ENCODE results near the gene CUL7.

CUL7 gene

DNA sequence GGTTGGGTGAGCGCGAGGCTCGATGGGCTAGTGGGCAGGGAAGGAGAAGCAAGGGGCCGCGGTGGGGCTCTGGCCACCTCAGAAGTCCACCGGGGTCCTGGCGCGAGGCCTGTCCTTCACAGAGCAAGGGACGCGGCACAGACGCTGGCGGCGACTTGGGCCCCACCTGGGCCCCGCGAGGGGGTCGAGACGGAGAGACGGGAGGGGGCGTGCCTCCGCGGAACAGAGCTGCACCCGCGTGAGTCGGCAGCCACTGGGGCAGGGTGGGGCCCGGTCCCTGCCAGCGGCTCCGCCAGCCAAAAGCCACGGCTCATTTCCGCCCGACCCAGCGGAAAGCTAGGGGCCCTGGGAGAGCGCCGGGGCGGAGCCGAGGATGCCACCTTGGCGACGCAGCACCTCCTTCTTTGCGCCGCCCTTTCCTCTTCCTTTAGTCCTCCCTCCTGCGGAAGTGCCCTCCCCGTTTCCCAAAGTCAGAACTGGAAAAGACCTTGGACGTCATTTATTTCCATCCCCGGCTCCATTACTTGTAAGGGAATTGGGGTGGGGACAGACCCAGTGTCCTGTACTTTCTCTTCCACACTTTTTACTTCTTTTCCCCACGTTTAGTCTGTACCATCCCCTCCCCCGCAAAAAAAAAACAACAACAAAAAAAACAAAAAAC lies at the start of gene CUL7:
Gene CUL7 (minus strand): TSS at position 307 of the 661 bp plus-strand sequence. CDS start 1,063 bp downstream, outside the sequence.
- Mint-ChIP-seq H3K27me3 (no peaks in the 10 kb centered on the region), H3K4me3 (peak within 1 kb of the TSS; percentile 93), H3K9me3 (no peaks in the 10 kb centered on the region), H3K4me1 (peaks cover 47% of the 10 kb centered on the region), H3K27ac (ENCODE audit: low read depth) (peak within 1 kb of the TSS; percentile 91), H3K36me3 (ENCODE audit: insufficient read depth) (peaks cover 37% of the 10 kb centered on the region)
- DNase-seq (ENCODE audit: low spot score in 2 of 2) (peak; percentile 72 to 76), ATAC-seq (replicated peaks; ENCODE audit: extremely low read depth, poor library complexity, severe bottlenecking) (peak; percentile 100)

GRCh38 chr6:43101497-43101896 lies 47.8 kb upstream of the CUL7 start:
- no peaks in the 10 kb centered on the region for H3K9me3 Mint-ChIP-seq

GRCh38 chr6:43097502-43097901 lies 43.9 kb upstream of the CUL7 start:
- Mint-ChIP-seq H3K27me3 (no peaks in the 10 kb centered on the region), H3K4me3 (no peak overlapping the region), H3K27ac (ENCODE audit: low read depth) (no peak overlapping the region), H3K9me3 (no peaks in the 10 kb centered on the region), H3K4me1 (peaks cover 11% of the 10 kb centered on the region), H3K36me3 (ENCODE audit: insufficient read depth) (no peaks in the 10 kb centered on the region)
- ATAC-seq (replicated peaks; ENCODE audit: extremely low read depth, poor library complexity, severe bottlenecking) (no peak), DNase-seq (ENCODE audit: low spot score in 2 of 2) (no peak)

More at GRCh38 chr6:43101497-43101896, 47.8 kb upstream of the CUL7 start:
- H3K27ac Mint-ChIP-seq (ENCODE audit: low read depth): peak overlapping the region; percentile 29
- no peaks in the 10 kb centered on the region for H3K4me1 Mint-ChIP-seq
- H3K4me3 Mint-ChIP-seq: no peak overlapping the region
- H3K27me3 Mint-ChIP-seq: no peaks in the 10 kb centered on the region
- no peaks in the 10 kb centered on the region for H3K36me3 Mint-ChIP-seq (ENCODE audit: insufficient read depth)
- no peak for DNase-seq (ENCODE audit: low spot score in 2 of 2)
- no peak for ATAC-seq (replicated peaks; ENCODE audit: extremely low read depth, poor library complexity, severe bottlenecking)

GRCh38 chr6:43097098-43097489 lies 43.4 kb upstream of the CUL7 start:
- no peaks in the 10 kb centered on the region for H3K36me3 Mint-ChIP-seq (ENCODE audit: insufficient read depth)
- H3K27me3 Mint-ChIP-seq: no peaks in the 10 kb centered on the region
- ATAC-seq (replicated peaks; ENCODE audit: extremely low read depth, poor library complexity, severe bottlenecking) (no peak), DNase-seq (ENCODE audit: low spot score in 2 of 2) (no peak)
- H3K9me3 Mint-ChIP-seq: no peaks in the 10 kb centered on the region
- H3K4me1 Mint-ChIP-seq: peaks cover 11% of the 10 kb centered on the region
- no peak overlapping the region for H3K27ac Mint-ChIP-seq (ENCODE audit: low read depth)
- H3K4me3 Mint-ChIP-seq: no peak overlapping the region

- no peak for ATAC-seq (replicated peaks; ENCODE audit: extremely low read depth, poor library complexity, severe bottlenecking)
- peaks cover 11% of the 10 kb centered on the region for H3K4me1 Mint-ChIP-seq
- no peaks in the 10 kb centered on the region for H3K27me3 Mint-ChIP-seq
- no peaks in the 10 kb centered on the region for H3K9me3 Mint-ChIP-seq
- H3K36me3 Mint-ChIP-seq (ENCODE audit: insufficient read depth): no peaks in the 10 kb centered on the region
- no peak for DNase-seq (ENCODE audit: low spot score in 2 of 2)
- H3K4me3 Mint-ChIP-seq: no peak overlapping the region
- H3K27ac Mint-ChIP-seq (ENCODE audit: low read depth): no peak overlapping the region
These were observed 42.9 kb upstream of the CUL7 start for GRCh38 chr6:43096451-43097097.

DNA sequence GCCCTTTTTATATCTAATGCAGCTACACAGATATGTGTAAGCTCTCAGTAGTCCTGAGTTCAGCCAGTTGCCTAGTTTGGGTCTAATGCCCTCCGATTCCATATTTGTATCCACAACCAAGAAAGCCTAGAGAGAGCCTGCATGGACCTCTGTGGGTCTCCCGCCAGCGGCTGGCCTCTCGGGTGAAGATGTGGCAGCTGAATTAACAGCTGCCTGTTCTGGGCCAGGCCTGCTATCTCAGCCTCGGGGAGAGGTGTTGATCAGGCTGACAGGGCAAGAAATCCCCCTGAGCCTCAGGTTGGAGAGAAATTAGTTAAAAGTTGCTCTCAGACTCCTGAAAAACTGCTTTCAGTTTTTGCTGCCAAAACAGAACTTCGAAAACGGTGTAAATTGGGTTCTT lies 42.3 kb upstream of the CUL7 start:
- H3K9me3 Mint-ChIP-seq: no peaks in the 10 kb centered on the region

GRCh38 chr6:43093436-43094289 lies 40.0 kb upstream of the CUL7 start:
- H3K36me3 Mint-ChIP-seq (ENCODE audit: insufficient read depth): no peaks in the 10 kb centered on the region
- no peaks in the 10 kb centered on the region for H3K9me3 Mint-ChIP-seq
- H3K4me1 Mint-ChIP-seq: peaks cover 11% of the 10 kb centered on the region
- no peak overlapping the region for H3K27ac Mint-ChIP-seq (ENCODE audit: low read depth)
- ATAC-seq (replicated peaks; ENCODE audit: extremely low read depth, poor library complexity, severe bottlenecking) (no peak), DNase-seq (ENCODE audit: low spot score in 2 of 2) (no peak)
- no peaks in the 10 kb centered on the region for H3K27me3 Mint-ChIP-seq
- H3K4me3 Mint-ChIP-seq: peak overlapping the region; percentile 16

More for the DNA sequence above, 42.3 kb upstream of the CUL7 start:
- DNase-seq (ENCODE audit: low spot score in 2 of 2): no peak
- H3K4me3 Mint-ChIP-seq: no peak overlapping the region
- peak overlapping the region; percentile 25 for H3K27ac Mint-ChIP-seq (ENCODE audit: low read depth)
- peaks cover 11% of the 10 kb centered on the region for H3K4me1 Mint-ChIP-seq
- H3K27me3 Mint-ChIP-seq: no peaks in the 10 kb centered on the region
- H3K36me3 Mint-ChIP-seq (ENCODE audit: insufficient read depth): no peaks in the 10 kb centered on the region
- ATAC-seq (replicated peaks; ENCODE audit: extremely low read depth, poor library complexity, severe bottlenecking): no peak

DNA sequence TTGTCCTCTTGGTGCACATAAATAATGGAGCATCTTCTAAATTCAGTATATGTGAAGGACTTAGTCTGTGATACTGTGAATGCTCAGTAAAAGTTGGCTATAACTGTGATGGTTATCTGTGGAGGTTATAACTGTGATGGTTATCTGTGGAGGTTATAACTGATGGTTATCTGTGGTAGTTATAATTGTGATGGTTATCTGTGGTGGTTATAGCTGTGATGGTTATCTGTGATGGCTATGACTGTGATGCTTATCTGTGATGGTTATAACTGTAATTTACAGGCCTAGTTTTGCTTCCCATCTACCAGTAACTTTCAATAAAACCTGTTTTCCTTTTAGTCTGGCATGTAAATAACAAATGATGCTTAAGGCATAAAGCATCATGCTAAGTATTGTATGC lies 39.0 kb upstream of the CUL7 start:
- Mint-ChIP-seq H3K36me3 (ENCODE audit: insufficient read depth) (no peaks in the 10 kb centered on the region), H3K27me3 (no peaks in the 10 kb centered on the region), H3K4me1 (peaks cover 11% of the 10 kb centered on the region), H3K4me3 (peak overlapping the region; percentile 16), H3K27ac (ENCODE audit: low read depth) (no peak overlapping the region), H3K9me3 (no peaks in the 10 kb centered on the region)
- DNase-seq (ENCODE audit: low spot score in 2 of 2) (no peak), ATAC-seq (replicated peaks; ENCODE audit: extremely low read depth, poor library complexity, severe bottlenecking) (no peak)

GRCh38 chr6:43091436-43091991 lies 37.9 kb upstream of the CUL7 start:
- ATAC-seq (replicated peaks; ENCODE audit: extremely low read depth, poor library complexity, severe bottlenecking) (no peak), DNase-seq (ENCODE audit: low spot score in 2 of 2) (no peak)
- Mint-ChIP-seq H3K27me3 (no peaks in the 10 kb centered on the region), H3K9me3 (no peaks in the 10 kb centered on the region), H3K4me1 (peaks cover 11% of the 10 kb centered on the region), H3K36me3 (ENCODE audit: insufficient read depth) (no peaks in the 10 kb centered on the region), H3K4me3 (no peak overlapping the region), H3K27ac (ENCODE audit: low read depth) (no peak overlapping the region)

DNA sequence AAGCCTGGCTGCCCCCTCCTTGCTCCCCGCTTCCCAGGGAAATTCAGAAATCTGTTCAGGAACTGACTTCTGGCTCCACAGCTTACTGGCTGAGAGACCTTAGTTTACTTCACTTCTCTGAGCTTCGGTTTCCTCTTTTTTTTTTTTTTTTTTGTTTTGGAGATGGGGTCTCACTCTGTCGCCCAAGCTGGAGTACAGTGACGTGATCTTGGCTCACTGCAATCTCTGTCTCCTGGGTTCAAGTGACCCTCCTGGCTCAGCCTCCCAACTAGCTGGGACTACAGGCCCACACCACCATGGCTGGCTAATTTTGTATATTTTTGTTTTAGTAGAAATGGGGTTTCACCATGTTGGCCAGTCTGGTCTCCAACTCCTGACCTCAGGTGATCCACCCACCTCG lies 37.4 kb upstream of the CUL7 start:
- H3K27me3 Mint-ChIP-seq: no peaks in the 10 kb centered on the region
- H3K4me1 Mint-ChIP-seq: peaks cover 11% of the 10 kb centered on the region
- no peak overlapping the region for H3K4me3 Mint-ChIP-seq
- no peaks in the 10 kb centered on the region for H3K36me3 Mint-ChIP-seq (ENCODE audit: insufficient read depth)
- no peak for ATAC-seq (replicated peaks; ENCODE audit: extremely low read depth, poor library complexity, severe bottlenecking)
- no peak overlapping the region for H3K27ac Mint-ChIP-seq (ENCODE audit: low read depth)
- H3K9me3 Mint-ChIP-seq: no peaks in the 10 kb centered on the region
- no peak for DNase-seq (ENCODE audit: low spot score in 2 of 2)

DNA sequence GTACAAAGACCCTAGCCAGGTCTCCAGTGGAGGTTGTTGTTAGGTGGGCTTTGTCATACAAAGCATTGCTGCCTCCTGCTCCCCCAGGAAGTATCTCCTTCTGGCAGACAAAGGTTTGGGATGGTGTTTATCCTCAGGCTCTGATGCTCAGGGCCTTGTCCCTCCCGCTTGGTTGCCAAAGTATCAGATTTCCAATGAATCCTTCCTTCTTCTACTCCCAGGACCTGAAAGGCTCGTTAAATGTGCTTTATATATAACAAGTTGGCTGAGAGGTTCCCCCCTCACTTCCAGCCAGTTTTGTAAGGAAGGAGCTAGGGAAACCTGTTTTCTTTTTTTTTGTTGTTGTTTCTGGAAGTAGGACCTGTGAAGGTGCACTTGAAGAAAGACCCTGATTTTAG lies 36.9 kb upstream of the CUL7 start:
- ATAC-seq (replicated peaks; ENCODE audit: extremely low read depth, poor library complexity, severe bottlenecking) (no peak), DNase-seq (ENCODE audit: low spot score in 2 of 2) (no peak)
- H3K4me3 Mint-ChIP-seq: no peak overlapping the region
- no peaks in the 10 kb centered on the region for H3K27me3 Mint-ChIP-seq
- H3K9me3 Mint-ChIP-seq: no peaks in the 10 kb centered on the region
- H3K36me3 Mint-ChIP-seq (ENCODE audit: insufficient read depth): no peaks in the 10 kb centered on the region
- H3K27ac Mint-ChIP-seq (ENCODE audit: low read depth): no peak overlapping the region
- H3K4me1 Mint-ChIP-seq: peaks cover 11% of the 10 kb centered on the region

GRCh38 chr6:43089874-43090558 lies 36.4 kb upstream of the CUL7 start:
- H3K36me3 Mint-ChIP-seq (ENCODE audit: insufficient read depth): no peaks in the 10 kb centered on the region
- H3K4me1 Mint-ChIP-seq: peaks cover 11% of the 10 kb centered on the region
- no peaks in the 10 kb centered on the region for H3K27me3 Mint-ChIP-seq
- no peaks in the 10 kb centered on the region for H3K9me3 Mint-ChIP-seq
- H3K4me3 Mint-ChIP-seq: no peak overlapping the region
- no peak overlapping the region for H3K27ac Mint-ChIP-seq (ENCODE audit: low read depth)
- ATAC-seq (replicated peaks; ENCODE audit: extremely low read depth, poor library complexity, severe bottlenecking) (no peak), DNase-seq (ENCODE audit: low spot score in 2 of 2) (no peak)

Data from central memory CD8-positive, alpha-beta T cell (primary cell).